ENCODE results near the gene IFT25.
"Not testable (repeated sequence)": the region's sequence is repeated elsewhere in the genome, so short reads cannot be mapped to it uniquely, and the experiment has no call there.

Gene IFT25

GRCh38 chr1:53881853-53882252, 63.6 kb downstream of the IFT25 start:
- not testable (repeated sequence) for DNase-seq

DNA sequence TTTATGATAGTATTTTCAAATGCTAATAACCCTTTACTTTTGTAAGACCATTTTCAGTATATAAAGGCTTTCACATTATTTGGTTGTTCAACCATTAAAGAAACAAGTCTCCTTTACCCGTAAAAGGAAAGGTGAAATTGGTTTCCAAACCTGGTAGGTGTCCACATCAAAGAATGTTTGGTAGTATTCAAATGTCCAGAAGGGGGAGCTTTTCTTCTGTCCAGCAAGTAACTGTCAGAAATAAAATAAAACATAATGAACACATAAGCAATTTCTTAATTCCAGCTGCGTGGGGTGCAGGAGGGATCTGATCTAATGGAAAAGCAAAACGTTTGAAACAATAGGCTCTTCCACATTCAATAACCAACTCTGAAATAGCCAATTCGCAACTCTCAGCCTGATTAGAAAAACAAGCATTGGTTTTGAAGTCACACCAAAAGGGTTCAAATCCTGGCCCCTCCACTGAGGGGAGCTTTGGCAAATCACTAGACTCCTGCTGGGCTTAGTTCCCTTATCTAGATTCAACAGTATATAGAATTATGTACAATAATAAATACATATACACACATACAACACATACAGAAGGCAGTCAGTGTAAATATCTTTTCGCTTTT, 66.9 kb downstream of the IFT25 start:
- peak; percentile 50 for DNase-seq

- not testable (repeated sequence) for DNase-seq
Measured at GRCh38 chr1:53875150-53875549, 70.3 kb downstream of the IFT25 start.

GRCh38 chr1:53871773-53872484, 73.6 kb downstream of the IFT25 start:
- DNase-seq: no peak
